ENCODE results near the gene SPRY2. TPM values are rescaled to one million over a fixed set of nuclear protein-coding genes. Genes with fewer than 3 reads are reported as not detected.

Gene SPRY2
- total RNA-seq, 1 donor from 2014 or later: 20.9 TPM

DNA sequence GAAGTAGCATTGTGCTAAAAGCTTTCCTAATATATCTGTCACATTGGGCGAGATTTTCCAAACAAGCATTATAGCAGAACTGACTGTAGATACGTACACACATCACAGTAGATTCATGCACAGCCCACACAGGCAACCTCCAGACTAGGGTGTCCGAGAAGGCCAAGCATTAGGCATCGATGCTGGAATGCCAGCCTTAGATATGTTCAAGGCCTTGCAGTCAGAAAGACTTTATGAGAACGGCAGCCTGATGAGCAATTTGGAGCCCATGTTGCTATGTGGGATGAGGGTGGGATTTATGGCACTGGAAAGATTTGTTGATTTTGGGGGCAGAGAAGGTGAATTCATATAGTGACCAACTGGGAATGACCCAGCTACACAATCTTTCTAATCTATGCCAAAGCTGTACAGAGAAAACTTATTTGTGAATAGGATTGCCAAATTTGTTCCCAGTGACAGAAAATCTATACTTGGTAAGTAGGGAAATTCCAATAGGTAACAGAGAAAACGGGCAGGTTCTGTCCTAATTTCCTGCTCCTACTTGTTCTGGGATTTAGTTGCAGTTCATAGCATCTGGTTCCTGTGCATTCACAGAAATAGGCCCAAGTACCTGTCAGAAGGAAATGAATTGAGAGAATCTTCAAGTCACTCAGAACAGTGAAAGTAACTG is 31.0 kb upstream of the SPRY2 start:
- no peak for DNase-seq (ENCODE audit: low read depth)
- TF ChIP-seq, protein P1, sequence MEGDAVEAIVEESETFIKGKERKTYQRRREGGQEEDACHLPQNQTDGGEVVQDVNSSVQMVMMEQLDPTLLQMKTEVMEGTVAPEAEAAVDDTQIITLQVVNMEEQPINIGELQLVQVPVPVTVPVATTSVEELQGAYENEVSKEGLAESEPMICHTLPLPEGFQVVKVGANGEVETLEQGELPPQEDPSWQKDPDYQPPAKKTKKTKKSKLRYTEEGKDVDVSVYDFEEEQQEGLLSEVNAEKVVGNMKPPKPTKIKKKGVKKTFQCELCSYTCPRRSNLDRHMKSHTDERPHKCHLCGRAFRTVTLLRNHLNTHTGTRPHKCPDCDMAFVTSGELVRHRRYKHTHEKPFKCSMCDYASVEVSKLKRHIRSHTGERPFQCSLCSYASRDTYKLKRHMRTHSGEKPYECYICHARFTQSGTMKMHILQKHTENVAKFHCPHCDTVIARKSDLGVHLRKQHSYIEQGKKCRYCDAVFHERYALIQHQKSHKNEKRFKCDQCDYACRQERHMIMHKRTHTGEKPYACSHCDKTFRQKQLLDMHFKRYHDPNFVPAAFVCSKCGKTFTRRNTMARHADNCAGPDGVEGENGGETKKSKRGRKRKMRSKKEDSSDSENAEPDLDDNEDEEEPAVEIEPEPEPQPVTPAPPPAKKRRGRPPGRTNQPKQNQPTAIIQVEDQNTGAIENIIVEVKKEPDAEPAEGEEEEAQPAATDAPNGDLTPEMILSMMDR (IDR thresholded peaks at IDR 0.05; ENCODE audit: insufficient read depth, low read length, poor library complexity, severe bottlenecking): no peak

DNA sequence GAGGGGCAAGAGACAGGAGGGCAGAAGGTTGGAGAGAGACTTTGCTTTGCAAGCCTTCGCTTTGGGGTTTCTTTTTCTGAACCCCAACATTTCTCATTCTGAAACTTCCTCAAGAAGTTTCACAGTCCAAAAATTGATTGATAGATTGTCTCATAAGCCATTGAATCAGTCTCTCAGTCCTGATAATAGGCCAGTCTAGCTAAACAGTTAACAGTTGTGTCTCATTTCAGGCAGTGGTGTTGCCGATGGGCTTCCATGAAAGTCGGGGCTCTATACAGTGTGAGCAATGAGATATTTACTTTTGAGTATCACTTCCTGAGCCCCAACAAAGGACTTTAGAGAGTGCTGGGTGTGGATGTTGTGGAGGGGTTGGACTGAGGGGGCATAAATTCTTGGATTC is 26.5 kb upstream of the SPRY2 start:
- DNase-seq (ENCODE audit: low read depth): no peak
- H3K36me3 ChIP-seq (ENCODE audit: control insufficient read depth, insufficient read depth, low read length): no peaks in the 10 kb centered on the region
- TF ChIP-seq, protein P1 (IDR thresholded peaks at IDR 0.05; ENCODE audit: insufficient read depth, low read length, poor library complexity, severe bottlenecking): no peak
- no peak overlapping the region for H3K4me3 ChIP-seq (ENCODE audit: low read depth, low read length)
- H3K27me3 ChIP-seq (ENCODE audit: control insufficient read depth, insufficient read depth, low read length): no peaks in the 10 kb centered on the region

More for the DNA sequence above, 31.0 kb upstream of the SPRY2 start:
- no peak overlapping the region for H3K4me3 ChIP-seq (ENCODE audit: low read depth, low read length)
- no peaks in the 10 kb centered on the region for H3K27me3 ChIP-seq (ENCODE audit: control insufficient read depth, insufficient read depth, low read length)
- no peaks in the 10 kb centered on the region for H3K36me3 ChIP-seq (ENCODE audit: control insufficient read depth, insufficient read depth, low read length)

DNA sequence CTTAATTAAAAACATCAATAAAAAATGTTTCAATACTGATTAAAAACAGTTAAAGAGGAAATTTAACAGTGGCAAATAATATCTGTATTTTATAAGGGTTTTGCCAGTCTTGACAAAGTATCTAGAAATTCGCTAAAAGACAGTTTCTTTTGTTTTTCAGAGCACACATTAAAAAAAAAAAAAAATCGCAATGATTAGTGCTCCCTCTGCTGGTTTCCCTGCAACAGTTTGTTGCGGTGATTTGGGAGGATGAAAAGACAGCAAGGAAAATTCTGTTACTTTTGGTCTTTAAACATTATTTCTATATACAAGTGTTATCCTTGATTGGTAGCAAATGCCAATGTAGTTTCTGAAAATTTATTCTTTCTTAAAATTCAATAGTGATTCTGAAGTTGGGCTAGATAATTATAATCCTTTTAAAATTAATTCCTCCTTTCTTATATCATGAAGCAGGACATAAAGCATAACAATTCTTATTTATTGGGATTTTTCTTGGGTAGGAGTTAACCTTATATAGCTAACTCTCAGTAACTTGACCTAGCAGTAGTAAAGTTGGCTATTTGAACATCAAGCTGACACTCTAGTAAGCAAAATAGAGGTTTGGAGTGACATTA is 23.1 kb upstream of the SPRY2 start:
- H3K36me3 ChIP-seq (ENCODE audit: control insufficient read depth, insufficient read depth, low read length): no peaks in the 10 kb centered on the region
- TF ChIP-seq, protein P1 (IDR thresholded peaks at IDR 0.05; ENCODE audit: insufficient read depth, low read length, poor library complexity, severe bottlenecking): peak; percentile 77
- no peaks in the 10 kb centered on the region for H3K27me3 ChIP-seq (ENCODE audit: control insufficient read depth, insufficient read depth, low read length)
- H3K4me3 ChIP-seq (ENCODE audit: low read depth, low read length): no peak overlapping the region
- no peak for DNase-seq (ENCODE audit: low read depth)

DNA sequence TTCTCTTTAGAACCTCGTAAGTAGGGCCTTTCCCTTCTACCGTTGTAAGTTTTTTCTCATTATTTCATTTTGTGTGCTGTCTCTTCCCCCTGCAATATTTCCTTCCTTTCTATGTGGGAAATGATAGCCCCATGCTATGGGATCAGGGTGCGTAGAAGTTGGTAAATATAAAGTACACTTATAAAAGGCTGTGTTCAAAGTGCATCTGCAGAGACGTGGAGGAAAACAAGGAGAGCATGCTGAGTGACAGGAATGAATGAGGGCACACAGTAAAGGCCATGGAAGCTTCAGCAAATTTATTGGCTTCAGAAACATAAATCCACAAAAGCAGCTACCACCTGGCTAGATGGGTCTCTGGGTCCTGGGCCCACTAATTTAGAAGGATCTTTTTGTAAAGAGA is 21.6 kb upstream of the SPRY2 start:
- Histone ChIP-seq H3K36me3 (ENCODE audit: control insufficient read depth, insufficient read depth, low read length) (no peaks in the 10 kb centered on the region), H3K27me3 (ENCODE audit: control insufficient read depth, insufficient read depth, low read length) (no peaks in the 10 kb centered on the region), H3K4me3 (ENCODE audit: low read depth, low read length) (no peak overlapping the region)
- no peak for DNase-seq (ENCODE audit: low read depth)
- TF ChIP-seq, protein P1 (IDR thresholded peaks at IDR 0.05; ENCODE audit: insufficient read depth, low read length, poor library complexity, severe bottlenecking): no peak

DNA sequence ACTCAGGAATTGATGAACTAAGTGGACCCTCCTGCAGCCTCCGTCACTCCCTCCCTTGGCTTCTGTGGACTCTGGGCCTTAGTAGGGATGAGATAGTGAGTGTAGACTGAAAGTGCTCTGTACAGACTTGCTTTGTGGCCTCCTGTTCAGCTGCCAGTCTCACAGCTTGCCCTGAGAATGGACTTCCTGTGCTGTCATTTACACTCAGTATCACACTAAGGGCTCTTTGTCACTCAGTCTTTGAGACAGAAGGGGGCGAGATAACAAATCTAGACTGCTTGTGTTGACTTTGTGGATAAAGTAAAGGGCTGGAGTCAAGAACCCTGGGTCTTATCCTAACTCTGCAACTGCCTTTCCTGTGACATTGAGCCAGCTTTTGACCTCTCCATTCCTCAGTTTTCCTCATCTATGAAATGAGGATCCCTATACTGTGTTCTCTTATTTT is 21.0 kb upstream of the SPRY2 start:
- Histone ChIP-seq H3K27me3 (ENCODE audit: control insufficient read depth, insufficient read depth, low read length) (no peaks in the 10 kb centered on the region), H3K36me3 (ENCODE audit: control insufficient read depth, insufficient read depth, low read length) (no peaks in the 10 kb centered on the region), H3K4me3 (ENCODE audit: low read depth, low read length) (no peak overlapping the region)
- no peak for DNase-seq (ENCODE audit: low read depth)
- TF ChIP-seq, protein P1 (IDR thresholded peaks at IDR 0.05; ENCODE audit: insufficient read depth, low read length, poor library complexity, severe bottlenecking): no peak
